Lower lobe of right lung (tissue), 2 donors: ENCODE results near the gene ARID3B. TPM values are rescaled to one million over a fixed set of nuclear protein-coding genes. Genes with fewer than 3 reads are reported as not detected.

ENCODE experiments used
- ATAC-seq, 2 donors: fragments of 200-7000 bp; cut with Tn5 transposase; one replicate each; pipeline ENCODE4 v1.9.1; 2020 to 2022; ENCODE audit warnings: mild to moderate bottlenecking in 2 of 2, moderate library complexity in 2 of 2
- DNase-seq: peaks from one replicate; pipeline ENCODE4 v3.0.0-alpha.2; 2020
- H3K27ac ChIP-seq: fragments of 200-600 bp; one replicate; pipeline ENCODE4 v1.8.0; 2022
- H3K27me3 ChIP-seq: fragments of 200-600 bp; one replicate; pipeline ENCODE4 v1.8.0; 2022; ENCODE audit warnings: low read depth
- H3K36me3 ChIP-seq: fragments of 200-600 bp; one replicate; pipeline ENCODE4 v1.8.0; 2022; ENCODE audit warnings: mild to moderate bottlenecking
- H3K4me1 ChIP-seq: fragments of 200-600 bp; one replicate; pipeline ENCODE4 v1.8.0; 2022
- H3K4me3 ChIP-seq: fragments of 200-600 bp; one replicate; pipeline ENCODE4 v1.8.0; 2022; ENCODE audit warnings: mild to moderate bottlenecking
- H3K9me3 ChIP-seq: fragments of 200-600 bp; one replicate; pipeline ENCODE4 v1.8.0; 2022
- CTCF ChIP-seq: fragments of 200-600 bp; IDR thresholded peaks from one replicate; pipeline ENCODE4 v1.8.0; 2022; ENCODE audit warnings: antibody characterized with exemption, mild to moderate bottlenecking
- intact Hi-C: fragments of 100-400 bp; cut with DNase I; formaldehyde crosslinking; loops from one replicate; pipeline ENCODE4 v1.11.0; 2022
- total RNA-seq: library from RNA; stranded (reverse); fragmentation: NEBNext Ultra II Directional; extraction: Animal tissue kit (Norgen Biotek cat#: 25700); gene quantifications from one replicate; pipeline ENCODE4 v1.2.1, GENCODE V29; 2021
- donor health status: DM: no; HTN: yes; CAD: no; lungs with severe emphysema.

Gene ARID3B
- total RNA-seq, 1 donor from 2014 or later, result 11.1 TPM

DNA sequence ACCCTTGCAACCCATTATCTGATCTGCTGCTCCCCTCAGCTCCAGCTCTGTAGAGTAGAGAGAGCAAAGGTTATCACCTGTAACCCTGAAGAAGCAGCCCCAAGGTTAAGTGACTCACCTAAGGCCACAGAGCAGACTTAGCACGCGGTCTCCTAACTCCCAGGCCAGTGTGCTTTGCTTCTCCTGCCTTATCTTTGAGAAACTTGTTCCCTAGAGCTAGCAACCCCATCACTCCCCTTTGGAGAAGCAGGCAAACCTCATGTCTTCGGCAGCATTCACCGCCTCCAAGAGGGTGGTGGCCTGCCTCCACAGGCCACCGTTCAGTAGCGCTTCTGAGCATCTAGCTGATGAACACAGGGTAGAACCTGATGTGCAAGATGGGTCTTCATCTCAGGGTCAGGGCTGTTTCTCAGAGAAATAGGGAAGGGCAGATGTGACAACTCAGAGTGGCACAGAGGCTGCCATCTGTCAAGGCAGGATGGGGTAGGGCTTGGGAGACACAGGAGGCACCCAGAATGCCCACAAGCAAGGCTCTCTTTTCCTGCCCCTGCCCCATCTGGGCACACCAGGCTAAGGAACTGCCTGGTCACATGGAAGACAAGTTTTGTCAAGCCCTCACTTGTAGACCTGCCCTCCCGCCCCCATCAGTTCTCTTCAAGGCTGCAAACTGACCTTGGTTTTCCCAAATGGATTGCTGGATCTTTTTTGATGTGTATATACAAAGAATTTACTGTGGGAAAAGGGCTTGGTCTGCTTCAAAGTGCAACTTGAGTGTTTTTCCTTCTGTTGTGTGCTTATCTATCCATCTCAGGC, 39.7 kb downstream of the ARID3B start:
- intact Hi-C loops, result no loop called here
- no peaks in the 10 kb centered on the region for H3K27me3 ChIP-seq
- H3K9me3 ChIP-seq, result no peaks in the 10 kb centered on the region
- no peak for ATAC-seq
- H3K4me1 ChIP-seq, result no peaks in the 10 kb centered on the region
- no peak for TF ChIP-seq CTCF
- no peak overlapping the region for H3K4me3 ChIP-seq
- DNase-seq, result no peak
- H3K36me3 ChIP-seq, result peaks cover 57% of the 10 kb centered on the region
- no peak overlapping the region for H3K27ac ChIP-seq

GRCh38 chr15:74584204-74584603, 43.2 kb downstream of the ARID3B start:
- Histone ChIP-seq H3K4me3 (no peak overlapping the region), H3K27me3 (no peaks in the 10 kb centered on the region), H3K4me1 (peaks cover 11% of the 10 kb centered on the region), H3K27ac (no peak overlapping the region), H3K36me3 (peaks cover 47% of the 10 kb centered on the region), H3K9me3 (no peaks in the 10 kb centered on the region)
- DNase-seq, result no peak
- ATAC-seq, result no peak
- intact Hi-C loops, result no loop called here
- TF ChIP-seq CTCF, result no peak

DNA sequence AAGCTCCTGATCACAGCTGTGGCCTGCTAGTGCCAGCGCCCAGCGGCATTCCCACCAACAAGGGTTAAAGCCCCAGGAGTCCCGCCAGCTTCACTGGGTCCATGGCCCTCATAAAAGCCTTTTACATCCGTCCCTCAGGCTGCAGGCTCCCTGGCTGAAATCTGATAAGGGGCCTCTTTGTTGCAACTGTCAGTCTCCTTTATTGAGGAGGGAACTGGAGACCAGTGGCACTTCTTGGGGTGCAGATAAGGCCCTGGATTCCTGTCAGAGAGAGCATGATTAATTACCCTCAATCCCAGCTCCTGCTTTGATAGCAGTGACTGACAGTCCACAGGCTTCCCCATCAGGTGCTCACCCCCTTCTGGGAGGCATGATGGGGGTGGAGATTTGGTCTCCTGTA, 43.8 kb downstream of the ARID3B start:
- Histone ChIP-seq H3K27ac (no peak overlapping the region), H3K4me3 (no peak overlapping the region), H3K27me3 (no peaks in the 10 kb centered on the region), H3K4me1 (peaks cover 17% of the 10 kb centered on the region), H3K9me3 (no peaks in the 10 kb centered on the region), H3K36me3 (peaks cover 46% of the 10 kb centered on the region)
- intact Hi-C loops, result no loop called here
- TF ChIP-seq CTCF, result no peak
- DNase-seq, result no peak
- no peak for ATAC-seq

- H3K27me3 ChIP-seq, result no peaks in the 10 kb centered on the region
- H3K9me3 ChIP-seq, result no peaks in the 10 kb centered on the region
- no peak for ATAC-seq
- DNase-seq, result no peak
- TF ChIP-seq CTCF, result no peak
- H3K36me3 ChIP-seq, result peaks cover 47% of the 10 kb centered on the region
- H3K27ac ChIP-seq, result no peak overlapping the region
- intact Hi-C loops, result no loop called here
- no peak overlapping the region for H3K4me3 ChIP-seq
- peaks cover 19% of the 10 kb centered on the region for H3K4me1 ChIP-seq
Measured at GRCh38 chr15:74585191-74585590, 44.2 kb downstream of the ARID3B start.

- Histone ChIP-seq H3K4me1 (peaks cover 19% of the 10 kb centered on the region), H3K36me3 (peaks cover 49% of the 10 kb centered on the region)
Measured at GRCh38 chr15:74585857-74586256, 44.8 kb downstream of the ARID3B start.

More at GRCh38 chr15:74585857-74586256, 44.8 kb downstream of the ARID3B start:
- no peaks in the 10 kb centered on the region for H3K27me3 ChIP-seq
- H3K4me3 ChIP-seq, result no peak overlapping the region
- H3K9me3 ChIP-seq, result no peaks in the 10 kb centered on the region
- ATAC-seq (no peak), DNase-seq (no peak)
- intact Hi-C loops, result no loop called here
- no peak overlapping the region for H3K27ac ChIP-seq
- no peak for TF ChIP-seq CTCF
